HCT116 (cell line): ENCODE results near the gene TGFBR3L. TPM values are rescaled to one million over a fixed set of nuclear protein-coding genes. Genes with fewer than 3 reads are reported as not detected.

ENCODE experiments used
- ATAC-seq: fragments of 200-7000 bp; cut with Tn5 transposase; 2 replicates; pipeline ENCODE4 v1.9.1; 2020; ENCODE audit warnings: mild to moderate bottlenecking, moderate library complexity
- BruUV-seq: library from RNA; stranded (reverse); fragments of 400-500 nt; replicated peaks from 2 replicates; lab custom pipeline; 2021; lab: Mats Ljungman, UMichigan
- CTCF ChIA-PET: fragments of 300-600 bp; sonication (Branson Sonifier 250); formaldehyde crosslinking; loops from one replicate; lab custom pipeline; 2021; ENCODE audit warnings: antibody characterized with exemption; lab: Charles Lee
- POLR2A ChIA-PET: fragments of 300-600, 350-600 bp; sonication (Branson Sonifier 250); formaldehyde crosslinking; loops from one replicate; lab custom pipeline; 2021; ENCODE audit warnings: antibody characterized with exemption; lab: Charles Lee
- RAD21 ChIA-PET, 2 experiments: fragments of 300-600 bp; sonication (Branson Sonifier 250); formaldehyde crosslinking; loops; one replicate each; lab custom pipeline; 2023; ENCODE audit warnings: low total read pairs in 2 of 2; ENCODE audit not compliant: uncharacterized antibody in 2 of 2, unreplicated experiment in 2 of 2, low non-redundant PET in 1 of 2; lab: Charles Lee
- DNase-seq: peaks from one replicate; pipeline ENCODE4 v3.0.0-alpha.2; 2010; ENCODE audit warnings: low read depth, low spot score
- H2AFZ ChIP-seq: fragments of 200-600 bp; shearing (Covaris generic), sonication (generic); 2 replicates; pipeline ENCODE4 v1.6.1; 2017; ENCODE audit warnings: low read depth, mixed run types, mixed read lengths, antibody characterized with exemption, low read length; ENCODE audit not compliant: poor library complexity, severe bottlenecking
- H3K27ac ChIP-seq: 2 replicates; pipeline ENCODE4 v1.5.1; 2012; ENCODE audit warnings: low read depth, low read length
- H3K27me3 ChIP-seq: fragments of 200-600 bp; sonication (generic); 2 replicates; pipeline ENCODE4 v1.6.1; 2016; ENCODE audit warnings: mixed run types, low read length, mixed read lengths; ENCODE audit not compliant: insufficient read depth
- H3K36me3 ChIP-seq, 2 experiments: fragments of 200-500 bp in 1 of 2; fragments of 200-600 bp in 1 of 2; sonication (Bioruptor generic) in 1 of 2; sonication (generic) in 1 of 2; 2 replicates each; pipeline versions ENCODE4 v1.5.1 to v1.6.1; 2014 to 2016; ENCODE audit warnings: low read length in 2 of 2, inconsistent platforms in 1 of 2, mixed read lengths in 1 of 2, mixed run types in 1 of 2; ENCODE audit not compliant: insufficient read depth in 2 of 2, control insufficient read depth in 1 of 2
- H3K4me1 ChIP-seq, 2 experiments: fragments of 200-600 bp in 1 of 2; sonication (generic) in 1 of 2; 2 replicates each; pipeline versions ENCODE4 v1.5.1 to v1.6.1; 2012 to 2017; ENCODE audit warnings: low read length in 2 of 2, inconsistent platforms in 1 of 2, mild to moderate bottlenecking in 1 of 2, mixed read lengths in 1 of 2, mixed run types in 1 of 2, moderate library complexity in 1 of 2; ENCODE audit not compliant: insufficient read depth in 2 of 2, control insufficient read depth in 1 of 2
- H3K4me2 ChIP-seq: fragments of 200-600 bp; sonication (generic); 2 replicates; pipeline ENCODE4 v1.6.1; 2017; ENCODE audit warnings: mixed run types, low read length, mixed read lengths
- H3K4me3 ChIP-seq, 2 experiments: fragments of 200-600 bp in 1 of 2; sonication (generic) in 1 of 2; replicated peaks in 1 of 2; 2 replicates each; pipeline ENCODE4 v1.5.1; 2011 to 2016; ENCODE audit warnings: low read length in 2 of 2, control low read depth in 1 of 2, low read depth in 1 of 2, mild to moderate bottlenecking in 1 of 2, mixed read lengths in 1 of 2, mixed run types in 1 of 2
- H3K79me2 ChIP-seq: fragments of 200-600 bp; sonication (generic); 2 replicates; pipeline ENCODE4 v1.6.1; 2017; ENCODE audit warnings: mild to moderate bottlenecking, mixed run types, low read length, moderate library complexity, mixed read lengths; ENCODE audit not compliant: insufficient read depth
- H3K9ac ChIP-seq: fragments of 200-600 bp; sonication (generic); 2 replicates; pipeline ENCODE4 v1.6.1; 2016; ENCODE audit warnings: low read length, mixed read lengths
- H3K9me2 ChIP-seq: fragments of 200-600 bp; sonication (generic), shearing (Covaris generic); 2 replicates; pipeline ENCODE4 v1.6.1; 2017; ENCODE audit warnings: mixed run types, mild to moderate bottlenecking, moderate library complexity; ENCODE audit not compliant: insufficient read depth
- H3K9me3 ChIP-seq, 2 experiments: fragments of 200-500 bp in 1 of 2; fragments of 200-600 bp in 1 of 2; sonication (Bioruptor generic) in 1 of 2; sonication (generic) in 1 of 2; 2 replicates each; pipeline ENCODE4 v1.6.1; 2014 to 2017; ENCODE audit warnings: low read length in 2 of 2, mixed read lengths in 2 of 2, inconsistent platforms in 1 of 2, low read depth in 1 of 2, mild to moderate bottlenecking in 1 of 2, mixed run types in 1 of 2, moderate library complexity in 1 of 2; ENCODE audit not compliant: control insufficient read depth in 1 of 2, insufficient read depth in 1 of 2
- H4K20me1 ChIP-seq: fragments of 200-600 bp; sonication (generic), shearing (Covaris generic); 2 replicates; pipeline ENCODE4 v1.6.1; 2017; ENCODE audit warnings: mixed run types, mild to moderate bottlenecking, moderate library complexity; ENCODE audit not compliant: insufficient read depth
- CBX3 ChIP-seq: IDR thresholded peaks from 2 replicates; pipeline ENCODE4 v1.6.1; 2012; ENCODE audit warnings: low read depth
- CEBPB ChIP-seq: IDR thresholded peaks from 2 replicates; pipeline ENCODE4 v1.6.1; 2012; ENCODE audit warnings: low read depth
- EGR1 ChIP-seq: IDR thresholded peaks from 2 replicates; pipeline ENCODE4 v1.6.1; 2012; ENCODE audit warnings: low read depth
- ELF1 ChIP-seq: IDR thresholded peaks from 2 replicates; pipeline ENCODE4 v1.6.1; 2012; ENCODE audit warnings: low read depth, borderline replicate concordance
- EZH2phosphoT487 ChIP-seq: fragments of 200-600 bp; IDR thresholded peaks from 2 replicates; pipeline ENCODE4 v1.6.1; 2018; ENCODE audit warnings: antibody characterized with exemption, borderline replicate concordance
- JUND ChIP-seq: IDR thresholded peaks from 2 replicates; pipeline ENCODE4 v1.6.1; 2012
- POLR2A ChIP-seq: IDR thresholded peaks from 2 replicates; pipeline ENCODE4 v1.7.0; 2011; ENCODE audit warnings: borderline replicate concordance; ENCODE audit not compliant: insufficient read depth, insufficient read length; ENCODE audit errors: extremely low read depth
- POLR2AphosphoS5 ChIP-seq: IDR thresholded peaks from 2 replicates; pipeline ENCODE4 v1.6.1; 2011; ENCODE audit warnings: mild to moderate bottlenecking, low read depth, low read length, moderate library complexity
- RAD21 ChIP-seq: IDR thresholded peaks from 2 replicates; pipeline ENCODE4 v1.6.1; 2012; ENCODE audit warnings: low read depth, mild to moderate bottlenecking
- SP1 ChIP-seq: IDR thresholded peaks from 2 replicates; pipeline ENCODE4 v1.6.1; 2012; ENCODE audit warnings: low read depth
- SRF ChIP-seq: IDR thresholded peaks from 2 replicates; pipeline ENCODE4 v1.6.1; 2012; ENCODE audit warnings: low read depth
- TCF7L2 ChIP-seq: IDR thresholded peaks from 2 replicates; pipeline ENCODE4 v1.7.0; 2011; ENCODE audit warnings: borderline replicate concordance, inconsistent platforms; ENCODE audit not compliant: insufficient read depth, insufficient read length; ENCODE audit errors: extremely low read depth
- YY1 ChIP-seq: IDR thresholded peaks from 2 replicates; pipeline ENCODE4 v1.6.1; 2011; ENCODE audit warnings: low read length, low read depth, moderate library complexity, mild to moderate bottlenecking; ENCODE audit not compliant: insufficient replicate concordance; ENCODE audit errors: extremely low read depth
- ZFX ChIP-seq: fragments of 450-650 bp; IDR thresholded peaks from 2 replicates; pipeline ENCODE4 v1.6.1; 2017
- ZNF274 ChIP-seq: fragments of 200-500 bp; sonication (Bioruptor generic); IDR thresholded peaks from 2 replicates; pipeline ENCODE4 v1.6.1; 2014; ENCODE audit warnings: mild to moderate bottlenecking, low read depth, low read length, inconsistent platforms
- intact Hi-C: fragments of 100-400 bp; cut with micrococcal nuclease; formaldehyde crosslinking; loops from 2 replicates; pipeline ENCODE4 v1.10.0; 2022
- total RNA-seq: library from RNA; stranded (reverse); gene quantifications from one replicate; pipeline ENCODE4 v1.2.1, GENCODE V29; 2021; ENCODE audit not compliant: unreplicated experiment
- TF ChIP-seq, protein P1 (sequence below): IDR thresholded peaks from 2 replicates; pipeline ENCODE4 v1.6.1; 2012
- TF ChIP-seq, protein P2 (sequence below): IDR thresholded peaks from 2 replicates; pipeline ENCODE4 v1.6.1; 2011; ENCODE audit warnings: mild to moderate bottlenecking, low read length, moderate library complexity; ENCODE audit not compliant: insufficient replicate concordance; ENCODE audit errors: extremely low read depth

Gene TGFBR3L
- total RNA-seq, 1 experiment from 2014 or later: 30.9 TPM

DNA sequence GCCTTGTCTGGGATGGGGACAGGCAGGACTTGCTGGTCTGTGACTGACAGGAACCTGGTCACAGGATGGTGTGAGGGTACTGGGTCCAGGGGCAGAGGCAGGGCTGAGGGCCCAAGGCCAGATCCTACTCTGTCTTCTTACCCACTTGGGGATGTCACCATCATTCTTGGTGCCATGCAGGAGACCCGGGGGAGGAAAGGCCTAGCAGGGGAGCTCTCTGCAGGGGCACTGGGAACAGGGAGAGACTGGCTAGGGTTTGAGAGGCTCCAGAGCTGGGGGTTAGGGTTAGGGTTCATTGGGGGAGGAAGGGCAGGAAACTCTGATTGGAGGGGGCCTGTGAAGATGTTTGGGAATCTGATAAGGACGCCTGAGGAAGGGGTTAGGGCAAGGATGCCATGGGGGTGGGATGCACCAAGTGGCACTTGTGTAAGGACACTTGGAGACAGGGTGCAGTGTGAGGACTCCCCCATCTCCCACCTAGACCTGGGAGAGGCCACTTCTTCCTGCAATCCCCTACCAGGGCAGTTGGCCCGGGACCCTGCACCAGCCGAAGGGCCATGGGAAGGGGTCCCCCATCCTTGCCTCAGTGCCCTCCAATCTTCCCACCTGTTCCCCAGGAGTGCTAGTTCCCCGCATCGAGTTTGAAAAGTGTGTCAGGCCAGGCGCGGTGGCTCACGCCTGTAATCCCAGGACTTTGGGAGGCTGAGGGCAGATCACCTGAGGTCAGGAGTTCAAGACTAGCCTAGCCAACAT is 47.4 kb upstream of the TGFBR3L start:
- no peak for ATAC-seq
- POLR2A ChIA-PET: no interaction called here
- Histone ChIP-seq H3K4me1 (peaks cover 22 to 58% of the 10 kb centered on the region in 2 experiments), H3K36me3 (no peaks in the 10 kb centered on the region), H3K9me3 (no peaks in the 10 kb centered on the region), H3K27me3 (no peaks in the 10 kb centered on the region), H3K4me2 (0 out of 2 replicates have a peak overlapping the region, but pooled peaks have one; percentile 85), H4K20me1 (no peaks in the 10 kb centered on the region), H3K27ac (peak overlapping the region; percentile 18; the same call in 1 of the 2 replicates), H2AFZ (no peak overlapping the region), H3K79me2 (no peaks in the 10 kb centered on the region), H3K4me3 (no peak overlapping the region), H3K9me2 (no peaks in the 10 kb centered on the region), H3K9ac (no peak overlapping the region)
- DNase-seq: no peak
- no TSS peak for BruUV-seq
- TF ChIP-seq ELF1: no peak
- TF ChIP-seq SRF: no peak
- TF ChIP-seq TCF7L2: no peak
- no peak for TF ChIP-seq YY1
- no peak for TF ChIP-seq EGR1
- no peak for TF ChIP-seq CEBPB
- TF ChIP-seq ZNF274: no peak
- TF ChIP-seq ZFX: no peak
- TF ChIP-seq EZH2phosphoT487: no peak
- TF ChIP-seq POLR2AphosphoS5: no peak
- no peak for TF ChIP-seq JUND
- TF ChIP-seq, protein P1, sequence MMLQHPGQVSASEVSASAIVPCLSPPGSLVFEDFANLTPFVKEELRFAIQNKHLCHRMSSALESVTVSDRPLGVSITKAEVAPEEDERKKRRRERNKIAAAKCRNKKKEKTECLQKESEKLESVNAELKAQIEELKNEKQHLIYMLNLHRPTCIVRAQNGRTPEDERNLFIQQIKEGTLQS: no peak
- no peak for TF ChIP-seq SP1
- no peak for TF ChIP-seq CBX3
- TF ChIP-seq, protein P2, sequence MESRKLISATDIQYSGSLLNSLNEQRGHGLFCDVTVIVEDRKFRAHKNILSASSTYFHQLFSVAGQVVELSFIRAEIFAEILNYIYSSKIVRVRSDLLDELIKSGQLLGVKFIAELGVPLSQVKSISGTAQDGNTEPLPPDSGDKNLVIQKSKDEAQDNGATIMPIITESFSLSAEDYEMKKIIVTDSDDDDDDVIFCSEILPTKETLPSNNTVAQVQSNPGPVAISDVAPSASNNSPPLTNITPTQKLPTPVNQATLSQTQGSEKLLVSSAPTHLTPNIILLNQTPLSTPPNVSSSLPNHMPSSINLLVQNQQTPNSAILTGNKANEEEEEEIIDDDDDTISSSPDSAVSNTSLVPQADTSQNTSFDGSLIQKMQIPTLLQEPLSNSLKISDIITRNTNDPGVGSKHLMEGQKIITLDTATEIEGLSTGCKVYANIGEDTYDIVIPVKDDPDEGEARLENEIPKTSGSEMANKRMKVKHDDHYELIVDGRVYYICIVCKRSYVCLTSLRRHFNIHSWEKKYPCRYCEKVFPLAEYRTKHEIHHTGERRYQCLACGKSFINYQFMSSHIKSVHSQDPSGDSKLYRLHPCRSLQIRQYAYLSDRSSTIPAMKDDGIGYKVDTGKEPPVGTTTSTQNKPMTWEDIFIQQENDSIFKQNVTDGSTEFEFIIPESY: no peak
- TF ChIP-seq RAD21: no peak
- TF ChIP-seq POLR2A: no peak
- intact Hi-C loops: no loop called here
- CTCF ChIA-PET: no interaction called here
- RAD21 ChIA-PET: no interaction called here
